Pancreas (tissue), 10 donors: Measurements from ENCODE around the gene CFAP47. TPM values are rescaled to one million over a fixed set of nuclear protein-coding genes. Genes with fewer than 3 reads are reported as not detected.

Source experiments
- ATAC-seq, 4 donors: fragments of 200-7000 bp; cut with Tn5 transposase; one replicate each; pipeline versions ENCODE4 v1.8.0 to v1.9.1; 2020; ENCODE audit warnings: mild to moderate bottlenecking in 4 of 4, moderate library complexity in 4 of 4
- DNase-seq, 6 donors: peaks; one replicate each; pipeline ENCODE4 v3.0.0-alpha.2; 2020
- FAIRE-seq: peaks from 2 replicates; lab custom pipeline; 2012; peaks lifted over from hg19 to GRCh38; lab: Jason Lieb, UNC
- H3K27ac ChIP-seq, 4 donors: fragments of 200-600 bp; sonication (generic); 1 replicate in 3 of 4; 2 replicates in 1 of 4; pipeline versions ENCODE4 v1.5.0 to v1.8.0; 2020
- H3K27me3 ChIP-seq, 4 donors: fragments of 200-600 bp; one replicate each; pipeline ENCODE4 v1.8.0; 2021
- H3K36me3 ChIP-seq, 3 donors: fragments of 200-600 bp; sonication (generic) in 1 of 3; one replicate each; pipeline versions ENCODE4 v1.5.0 to v1.8.0; 2020 to 2021
- H3K4me1 ChIP-seq, 3 donors: fragments of 200-600 bp; one replicate each; pipeline ENCODE4 v1.8.0; 2021
- H3K4me3 ChIP-seq, 4 donors: fragments of 200-600 bp; sonication (generic) in 2 of 4; one replicate each; pipeline versions ENCODE4 v1.5.0 to v1.8.0; 2020 to 2021
- H3K9me3 ChIP-seq, 4 donors: fragments of 200-600 bp; one replicate each; pipeline ENCODE4 v1.8.0; 2021
- WGBS, 2 donors: extraction: QIAGEN DNeasy Blood & Tissue Kit; methylation state at CpG; one replicate each; pipeline ENCODE4 v1.1.7; 2013; 5-methylcytosine and 5-hydroxymethylcytosine counted together
- intact Hi-C, 3 donors: fragments of 100-400 bp; cut with DNase I; formaldehyde crosslinking; loops; one replicate each; pipeline versions ENCODE4 v1.11.1 to v1.14.2; 2022
- polyA plus RNA-seq, 2 donors: library from polyadenylated mRNA; stranded (reverse); fragments of 200-250 nt; gene quantifications; one replicate each; pipeline ENCODE4 v1.2.3, GENCODE V29; 2013
- total RNA-seq, 6 donors: library from RNA; stranded (reverse); fragmentation: NEBNext Ultra II Directional in 4 of 6; extraction: Animal tissue kit (Norgen Biotek cat#: 25700) in 4 of 6; gene quantifications; one replicate each; pipeline versions ENCODE4 v1.2.1 to v1.2.4, GENCODE V29; 2021 to 2023
- TF ChIP-seq, protein P1 (sequence below), 4 donors: fragments of 200-600 bp; sonication (generic) in 3 of 4; IDR thresholded peaks; one replicate each; pipeline versions ENCODE4 v1.5.0 to v1.8.0; 2021; ENCODE audit warnings: antibody characterized with exemption in 4 of 4
- donor health status: healthy with polysubstance abuse.
- donor health status: DM: no; HTN: no; CAD: no; lungs with moderate emphysema.
- donor health status: DM: no; HTN: no; CAD: no.
- donor health status: control.
- donor health status: control.
- donor health status: Bipolar disorder and iron deficiency.
- donor health status: DM: yes; HTN: yes; CAD: no.
- donor health status: DM: no; HTN: no; CAD: no.
- donor health status: DM: no; HTN: no; CAD: no.
- donor health status: DM: yes; HTN: yes; CAD: no.

The CFAP47 gene
- total and polyA plus RNA-seq, 8 donors = 0.04 to 0.09 (median 0.08) TPM; not detected in 4

DNA sequence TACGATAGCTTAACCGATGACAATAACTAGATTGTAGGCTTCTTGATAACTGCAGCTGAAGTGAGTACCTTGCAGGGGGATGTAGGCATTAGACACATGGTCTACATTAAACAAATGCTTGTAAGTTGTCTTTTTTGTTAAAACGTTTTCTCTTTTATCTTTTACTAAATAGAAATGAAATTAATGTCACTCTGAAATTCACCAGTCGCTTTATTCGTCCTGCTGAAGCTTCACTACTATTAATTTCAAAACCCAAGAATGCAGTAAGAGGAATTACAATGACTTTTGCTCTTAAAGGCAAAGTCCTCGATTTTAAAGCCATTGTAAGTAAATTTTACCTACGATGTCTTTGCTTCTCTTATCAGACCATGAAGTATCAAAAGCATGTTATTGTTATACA is 239.7 kb downstream of the CFAP47 start:
- intact Hi-C loops = no loop called here
- no peaks in the 10 kb centered on the region for H3K36me3 ChIP-seq
- H3K4me3 ChIP-seq = no peak overlapping the region
- H3K4me1 ChIP-seq = peaks cover 0 to 6% (median 0%) of the 10 kb centered on the region in 3 donors
- TF ChIP-seq, protein P1, sequence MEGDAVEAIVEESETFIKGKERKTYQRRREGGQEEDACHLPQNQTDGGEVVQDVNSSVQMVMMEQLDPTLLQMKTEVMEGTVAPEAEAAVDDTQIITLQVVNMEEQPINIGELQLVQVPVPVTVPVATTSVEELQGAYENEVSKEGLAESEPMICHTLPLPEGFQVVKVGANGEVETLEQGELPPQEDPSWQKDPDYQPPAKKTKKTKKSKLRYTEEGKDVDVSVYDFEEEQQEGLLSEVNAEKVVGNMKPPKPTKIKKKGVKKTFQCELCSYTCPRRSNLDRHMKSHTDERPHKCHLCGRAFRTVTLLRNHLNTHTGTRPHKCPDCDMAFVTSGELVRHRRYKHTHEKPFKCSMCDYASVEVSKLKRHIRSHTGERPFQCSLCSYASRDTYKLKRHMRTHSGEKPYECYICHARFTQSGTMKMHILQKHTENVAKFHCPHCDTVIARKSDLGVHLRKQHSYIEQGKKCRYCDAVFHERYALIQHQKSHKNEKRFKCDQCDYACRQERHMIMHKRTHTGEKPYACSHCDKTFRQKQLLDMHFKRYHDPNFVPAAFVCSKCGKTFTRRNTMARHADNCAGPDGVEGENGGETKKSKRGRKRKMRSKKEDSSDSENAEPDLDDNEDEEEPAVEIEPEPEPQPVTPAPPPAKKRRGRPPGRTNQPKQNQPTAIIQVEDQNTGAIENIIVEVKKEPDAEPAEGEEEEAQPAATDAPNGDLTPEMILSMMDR (IDR thresholded peaks at IDR 0.05) = no peak
- H3K27me3 ChIP-seq = peaks cover 0 to 8% (median 0%) of the 10 kb centered on the region in 4 donors
- DNase-seq (no peak), ATAC-seq (no peak), FAIRE-seq (no peak)
- no peaks in the 10 kb centered on the region for H3K9me3 ChIP-seq
- 25 to 34% methylated on average over 7 of the region's 7 CpGs for WGBS, 2 donors
- H3K27ac ChIP-seq = no peak overlapping the region

DNA sequence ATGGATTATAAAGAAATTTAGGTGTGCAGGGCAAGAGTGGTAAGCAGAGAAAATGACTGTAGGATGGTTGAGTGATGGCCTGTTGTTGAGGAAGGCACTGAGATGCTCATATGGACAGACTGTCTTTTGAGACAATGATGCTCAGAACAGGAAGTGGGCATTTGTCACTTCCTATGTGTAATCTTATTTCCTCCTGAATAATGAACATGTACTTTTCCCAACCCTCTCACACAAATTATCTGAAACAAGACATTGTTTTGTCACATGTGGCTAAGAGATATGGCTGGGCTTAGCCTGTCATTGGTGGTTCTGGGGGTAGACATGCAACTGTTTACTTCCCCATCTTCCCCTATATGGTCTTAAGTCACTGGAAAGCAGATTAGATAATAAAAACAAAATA is 240.5 kb downstream of the CFAP47 start:
- ATAC-seq (no peak), DNase-seq (no peak), FAIRE-seq (no peak)
- Histone ChIP-seq H3K27me3 (peaks cover 0 to 8% (median 0%) of the 10 kb centered on the region in 4 donors), H3K27ac (no peak overlapping the region), H3K36me3 (no peaks in the 10 kb centered on the region), H3K9me3 (no peaks in the 10 kb centered on the region), H3K4me3 (no peak overlapping the region), H3K4me1 (peaks cover 0 to 6% (median 0%) of the 10 kb centered on the region in 3 donors)
- TF ChIP-seq, protein P1 (IDR thresholded peaks at IDR 0.05) = no peak
- intact Hi-C loops = no loop called here

DNA sequence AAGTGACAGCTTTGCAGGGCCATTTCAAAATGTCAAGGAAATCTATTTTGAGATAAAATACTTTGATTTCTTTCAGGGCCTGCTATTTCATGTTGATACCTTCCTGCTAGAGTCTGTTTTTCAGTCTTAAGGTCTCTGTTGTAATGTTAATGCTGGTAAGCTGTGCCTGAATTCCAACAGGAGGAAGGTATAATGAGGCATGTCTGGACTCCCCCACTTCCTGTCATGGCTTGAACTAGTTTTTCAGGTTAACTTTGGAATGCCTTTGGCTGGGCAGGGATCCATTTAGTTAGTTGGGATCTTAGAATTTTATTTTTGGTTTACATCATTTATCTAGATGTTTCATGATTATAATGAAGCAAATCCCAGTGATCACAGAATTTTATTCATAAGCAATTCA is 279.0 kb downstream of the CFAP47 start:
- Histone ChIP-seq H3K27me3 (no peaks in the 10 kb centered on the region), H3K4me3 (no peak overlapping the region), H3K9me3 (no peaks in the 10 kb centered on the region), H3K36me3 (no peaks in the 10 kb centered on the region), H3K4me1 (no peaks in the 10 kb centered on the region), H3K27ac (no peak overlapping the region)
- ATAC-seq (no peak), FAIRE-seq (no peak), DNase-seq (no peak)
- TF ChIP-seq, protein P1 (IDR thresholded peaks at IDR 0.05) = no peak
- intact Hi-C loops = no loop called here

DNA sequence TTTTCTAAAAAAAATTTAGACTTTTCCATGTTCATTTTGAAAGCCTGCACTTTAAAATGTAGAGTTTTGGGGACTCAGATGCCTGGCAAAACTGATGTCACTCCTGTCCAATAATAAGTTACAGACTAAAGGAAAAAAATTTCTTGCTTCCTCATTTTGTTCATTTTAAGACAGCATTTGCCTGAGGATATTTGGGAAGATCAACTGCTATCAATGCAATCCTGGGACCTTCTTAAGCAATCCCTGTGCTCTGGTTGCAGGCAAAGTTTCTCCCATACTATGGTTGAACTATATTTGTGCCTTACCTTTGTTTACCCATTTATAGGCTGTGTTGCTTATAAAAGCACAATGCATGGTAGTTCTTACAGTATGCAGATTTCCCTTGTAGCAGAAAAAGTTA is 280.4 kb downstream of the CFAP47 start:
- Histone ChIP-seq H3K4me1 (no peaks in the 10 kb centered on the region), H3K4me3 (no peak overlapping the region), H3K27ac (no peak overlapping the region), H3K9me3 (no peaks in the 10 kb centered on the region), H3K36me3 (no peaks in the 10 kb centered on the region), H3K27me3 (no peaks in the 10 kb centered on the region)
- intact Hi-C loops = no loop called here
- DNase-seq = no peak
- TF ChIP-seq, protein P1 (IDR thresholded peaks at IDR 0.05) = no peak
- ATAC-seq = no peak
- no peak for FAIRE-seq

DNA sequence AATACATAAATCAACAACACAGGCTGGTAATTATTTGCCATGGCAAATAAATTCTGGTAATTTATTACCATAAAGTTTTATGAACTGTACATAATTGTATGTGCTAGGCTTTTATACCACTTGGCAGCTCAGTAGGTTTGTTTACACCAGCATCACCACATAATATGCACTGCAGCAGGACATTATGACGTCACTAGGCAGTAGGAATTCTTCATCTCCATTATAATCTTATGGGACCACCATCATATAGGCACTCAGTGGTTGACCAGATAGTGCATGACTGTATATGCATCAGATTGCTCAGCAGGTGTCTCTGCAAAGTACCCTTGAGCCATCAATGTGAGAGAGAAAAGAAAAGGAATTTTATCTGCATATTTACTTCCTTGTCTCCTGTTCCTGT is 295.4 kb downstream of the CFAP47 start:
- WGBS, 2 donors = 58 to 68% methylated on average over 1 of the region's 1 CpG
- FAIRE-seq (no peak), DNase-seq (no peak)

More for the DNA sequence above, 295.4 kb downstream of the CFAP47 start:
- H3K36me3 ChIP-seq = no peaks in the 10 kb centered on the region
- intact Hi-C loops = no loop called here
- H3K4me1 ChIP-seq = no peaks in the 10 kb centered on the region
- no peaks in the 10 kb centered on the region for H3K27me3 ChIP-seq
- H3K9me3 ChIP-seq = no peaks in the 10 kb centered on the region
- H3K4me3 ChIP-seq = no peak overlapping the region
- no peak overlapping the region for H3K27ac ChIP-seq
- ATAC-seq = no peak
- TF ChIP-seq, protein P1 (IDR thresholded peaks at IDR 0.05) = no peak
